Measurements from ENCODE around the gene ADAMTS1.

ADAMTS1 gene

DNA sequence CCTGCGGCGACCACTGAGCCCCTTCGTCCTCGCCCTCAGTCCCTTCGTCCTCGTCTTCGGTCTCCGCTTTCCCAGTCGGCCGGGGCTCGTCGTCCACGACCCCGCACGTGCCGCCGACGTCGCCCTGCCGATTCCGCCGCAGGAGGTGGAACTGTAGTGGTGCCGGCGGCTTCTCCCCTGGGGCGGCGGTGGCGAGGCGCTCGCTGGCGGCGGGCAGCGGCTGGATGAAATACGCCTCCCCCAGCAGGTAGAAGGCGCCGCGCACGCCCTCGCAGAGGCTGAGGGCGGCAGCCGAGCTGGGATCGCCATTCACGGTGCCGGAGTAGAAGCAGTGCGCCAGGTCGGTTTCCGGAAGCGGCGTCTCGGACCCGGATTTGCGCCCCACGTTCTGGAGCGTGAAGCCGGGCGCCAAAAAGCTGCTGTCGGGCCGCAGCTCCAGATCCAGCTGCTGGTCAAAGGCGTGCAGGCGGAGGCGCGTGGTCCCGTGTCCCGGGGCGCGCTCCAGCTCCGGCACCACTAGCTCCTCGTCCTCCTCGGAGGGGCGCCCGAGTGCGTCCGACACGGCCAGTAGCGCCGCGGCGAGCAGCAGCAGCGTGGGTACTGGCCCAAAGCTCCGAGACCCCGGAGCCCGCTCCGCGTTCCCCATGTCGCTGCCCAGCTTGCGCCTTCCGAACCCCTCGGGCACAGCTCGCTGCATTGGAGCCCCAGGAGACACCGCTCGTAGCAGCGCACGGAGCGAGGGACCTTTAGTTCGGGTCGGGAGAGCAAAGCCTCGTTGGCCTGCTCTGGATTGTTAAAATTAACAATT, 747 bp downstream of the ADAMTS1 start:
- no peak for DNase-seq

GRCh38 chr21:26843933-26844257, 1.3 kb downstream of the ADAMTS1 start:
- DNase-seq, result no peak

DNA sequence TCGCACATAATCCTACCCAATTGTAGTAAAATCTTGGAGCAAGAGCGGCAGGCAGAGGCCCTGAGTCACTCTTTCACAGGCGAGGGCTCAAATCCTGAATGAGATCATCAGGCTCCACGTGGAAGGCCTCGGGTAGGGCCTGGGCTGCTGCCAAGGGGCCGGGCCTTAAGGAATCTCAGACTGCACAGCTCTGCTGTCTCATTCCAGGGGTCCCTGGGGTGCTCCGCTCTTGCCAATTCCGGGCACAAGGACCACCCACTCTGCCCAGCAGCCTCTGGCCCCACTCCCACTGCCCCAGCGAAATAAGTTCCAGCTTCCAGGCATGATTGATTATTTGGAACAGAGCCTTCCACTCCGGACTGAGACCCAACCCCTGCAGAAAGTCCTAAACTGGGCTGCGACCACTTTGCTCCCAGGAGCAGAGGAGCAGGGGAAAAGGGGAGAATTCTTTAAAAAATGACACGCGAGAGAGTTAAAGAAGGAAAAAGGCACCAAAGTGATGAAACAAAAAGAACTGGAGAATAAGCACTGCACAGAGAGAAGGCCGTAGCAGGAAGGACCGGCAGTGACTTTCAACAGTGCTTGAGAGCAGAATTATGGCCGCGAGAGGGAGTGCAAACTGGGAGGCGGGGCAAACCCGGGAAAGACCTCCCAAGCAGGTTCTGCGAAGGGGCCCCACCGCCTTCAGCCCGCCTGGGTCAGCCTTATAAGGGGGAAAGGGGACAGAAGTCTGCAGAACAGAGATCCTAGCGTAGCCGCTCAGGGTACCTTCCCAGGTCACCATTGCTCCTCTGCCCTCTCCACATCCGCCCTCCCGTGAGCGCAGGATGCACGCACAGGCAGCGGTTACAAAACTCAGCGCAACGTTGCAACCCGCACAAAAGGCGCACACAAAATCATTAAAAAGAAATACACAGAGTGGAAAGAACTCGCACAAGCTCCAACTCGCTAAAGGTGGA, 2.0 kb downstream of the ADAMTS1 start:
- peak; percentile 94 for DNase-seq

- DNase-seq, result no peak
Measured at GRCh38 chr21:26842300-26842699, 2.9 kb downstream of the ADAMTS1 start.

GRCh38 chr21:26840912-26841311, 4.3 kb downstream of the ADAMTS1 start:
- no peak for DNase-seq

- DNase-seq, result no peak
Measured at GRCh38 chr21:26840201-26840600, 5.0 kb downstream of the ADAMTS1 start.

GRCh38 chr21:26837539-26837938, 7.7 kb downstream of the ADAMTS1 start:
- no peak for DNase-seq

- DNase-seq, result no peak
Measured at GRCh38 chr21:26836528-26836927, 8.7 kb downstream of the ADAMTS1 start.

GRCh38 chr21:26835714-26836265, 9.4 kb downstream of the ADAMTS1 start:
- no peak for DNase-seq

- no peak for DNase-seq
Measured at GRCh38 chr21:26835027-26835713, 10.0 kb downstream of the ADAMTS1 start.

GRCh38 chr21:26834181-26834905, 10.9 kb downstream of the ADAMTS1 start:
- no peak for DNase-seq

DNA sequence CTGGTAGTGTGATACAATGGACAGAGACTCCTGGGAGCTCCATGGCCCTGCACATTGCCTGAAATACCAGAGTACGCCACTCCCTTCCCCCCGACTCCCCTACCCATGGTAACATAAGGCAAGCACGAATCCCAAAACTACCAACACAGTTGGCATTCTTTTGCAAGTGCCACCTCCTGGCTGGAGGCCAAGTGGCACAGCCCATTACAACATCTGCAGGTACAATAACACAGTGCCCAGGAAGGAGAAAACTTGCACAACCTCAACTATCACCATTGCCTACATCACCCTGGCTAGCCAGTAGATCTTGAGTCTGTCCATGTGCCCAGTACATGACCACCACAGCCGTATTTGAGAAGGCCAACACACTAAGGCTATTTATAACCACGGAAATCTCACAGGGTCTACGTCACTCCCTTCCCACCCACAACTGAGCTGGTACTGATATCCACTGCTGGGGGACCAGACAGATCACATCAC, 11.7 kb downstream of the ADAMTS1 start:
- no peak for DNase-seq

DNA sequence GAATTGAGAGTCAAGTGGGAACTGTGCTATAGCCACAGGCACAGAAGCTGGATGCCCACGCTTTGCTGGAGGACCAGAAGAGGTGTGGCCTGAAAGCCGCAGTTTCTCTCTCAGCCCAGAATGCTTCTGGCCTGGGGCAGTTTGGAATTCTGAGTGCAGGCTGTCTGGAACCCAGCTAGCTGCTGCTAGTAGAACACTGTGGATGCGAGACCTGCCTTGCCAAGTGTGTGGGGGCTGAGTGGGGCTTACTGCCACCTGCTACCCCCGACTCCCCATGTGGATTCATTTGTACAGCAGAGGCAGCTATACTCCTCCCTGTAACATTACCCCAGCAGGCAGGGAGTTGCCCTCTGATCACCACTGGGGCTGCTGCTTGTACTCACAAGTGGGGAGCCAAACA, 12.2 kb downstream of the ADAMTS1 start:
- DNase-seq, result no peak

DNA sequence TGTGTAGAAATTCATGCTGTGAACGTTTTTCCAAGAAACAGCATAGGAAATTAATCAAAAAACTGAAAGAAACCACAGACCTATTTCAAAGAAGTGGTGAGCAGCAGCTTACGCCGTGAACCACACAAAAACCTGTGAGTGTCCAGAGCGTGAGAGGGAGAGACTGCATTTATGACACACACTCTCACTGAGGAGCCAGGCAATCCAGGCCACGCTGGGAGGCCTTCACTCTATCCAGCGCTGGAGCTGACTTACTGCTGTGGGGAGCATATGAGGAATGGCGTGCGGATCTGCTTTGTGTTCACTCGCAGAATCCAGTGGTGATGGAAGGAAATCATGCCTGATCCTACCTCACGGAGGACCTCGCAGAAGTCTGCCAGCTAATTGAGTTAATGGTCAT, 12.7 kb downstream of the ADAMTS1 start:
- no peak for DNase-seq

DNA sequence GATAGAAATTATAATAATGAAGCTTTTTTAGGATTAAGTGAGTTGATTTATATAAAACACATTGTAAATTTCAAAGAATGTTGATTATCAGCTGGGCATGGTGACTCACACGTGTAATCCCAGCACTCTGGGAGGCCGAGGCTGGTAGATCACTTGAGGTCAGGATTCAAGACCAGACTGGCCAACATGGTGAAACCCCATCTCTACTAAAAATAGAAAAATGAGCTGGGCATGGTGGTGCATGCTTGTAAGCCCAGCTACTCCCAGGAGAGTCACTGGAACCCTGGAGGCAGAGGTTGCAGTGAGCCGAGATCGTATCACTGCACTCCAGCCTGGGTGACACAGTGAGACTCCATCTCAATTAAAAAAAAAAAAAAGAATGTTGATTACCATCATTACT, 18.4 kb downstream of the ADAMTS1 start:
- no peak for DNase-seq

DNA sequence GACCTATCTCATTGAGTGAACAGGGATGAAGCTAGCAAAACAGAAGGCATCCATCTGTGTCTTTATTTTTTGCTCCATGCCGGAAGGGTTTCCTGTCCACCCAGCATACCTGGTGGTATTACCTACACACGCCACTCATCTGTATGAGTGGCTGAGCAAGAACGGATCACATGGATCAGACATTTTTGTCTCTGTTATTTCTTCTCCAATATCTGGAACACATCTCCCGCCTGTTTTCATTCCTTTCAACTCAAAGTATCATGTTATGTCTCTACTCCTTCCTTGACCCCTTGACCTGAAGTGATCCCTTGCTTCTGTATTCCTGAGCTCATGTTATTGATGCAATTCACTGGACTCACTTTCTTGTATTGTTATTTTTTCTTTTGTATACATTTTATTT, 24.7 kb downstream of the ADAMTS1 start:
- no peak for DNase-seq

- no peak for DNase-seq
Measured at GRCh38 chr21:26819740-26820324, 25.4 kb downstream of the ADAMTS1 start.

DNA sequence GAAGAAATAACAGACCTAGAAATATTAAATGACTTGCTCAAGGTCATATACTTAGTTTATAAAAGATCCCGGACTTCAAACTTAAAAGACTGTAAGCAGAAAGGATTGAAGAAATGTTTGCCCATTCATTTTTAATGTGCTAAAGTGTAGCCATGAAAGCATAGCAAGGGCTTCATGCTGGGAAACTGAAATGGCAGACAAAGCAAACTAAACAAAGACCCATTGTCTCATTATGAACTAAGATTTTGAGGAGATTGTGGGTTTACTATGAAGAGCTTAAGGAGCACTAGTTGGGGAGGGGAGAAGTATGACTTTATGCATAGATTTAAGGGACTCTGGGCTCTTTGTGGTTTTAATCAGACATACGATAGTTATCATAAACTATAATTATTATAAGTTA, 26.3 kb downstream of the ADAMTS1 start:
- DNase-seq, result no peak

- DNase-seq, result no peak
Measured at GRCh38 chr21:26815197-26815596, 30.0 kb downstream of the ADAMTS1 start.

DNA sequence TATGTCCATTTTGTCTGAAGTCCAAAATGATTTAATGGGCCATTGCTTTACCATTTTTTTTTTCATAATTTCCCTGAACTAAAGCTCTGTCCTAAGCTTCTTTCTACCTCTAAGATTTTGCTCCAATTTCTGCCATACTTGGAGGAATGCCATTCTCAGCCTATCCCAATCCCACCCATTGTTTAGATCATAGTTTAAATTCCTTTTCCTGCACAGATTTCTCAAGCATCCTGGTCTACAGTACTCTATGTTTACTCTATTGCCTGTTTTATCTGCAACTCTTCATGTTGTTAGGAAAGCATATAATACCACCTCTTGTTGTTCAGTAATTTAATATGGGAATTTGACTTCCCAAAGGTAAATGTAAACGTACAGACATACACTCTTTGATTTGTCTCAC, 30.8 kb downstream of the ADAMTS1 start:
- no peak for DNase-seq

GRCh38 chr21:26813426-26813998, 31.7 kb downstream of the ADAMTS1 start:
- no peak for DNase-seq

GRCh38 chr21:26812173-26812572, 33.0 kb downstream of the ADAMTS1 start:
- no peak for DNase-seq
